Measurements from ENCODE around the gene NUMBL. TPM values are rescaled to one million over a fixed set of nuclear protein-coding genes. Genes with fewer than 3 reads are reported as not detected.

The NUMBL gene
- total and polyA plus RNA-seq, 9 of the 15 experiments (the other 6 are each of a cell fraction or from before 2014, with no cell fraction given) = 0.39 to 38.6 (median 6.6) TPM

GRCh38 chr19:40718774-40719391, 28.4 kb upstream of the NUMBL start (continued):
- TF ChIP-seq NR4A1 (CRISPR knock-in tag; IDR thresholded peaks at IDR 0.05) (no peak), NR4A1 (tag; IDR thresholded peaks at IDR 0.05) (no peak), FOXK2 (conservative IDR thresholded peaks at IDR 0.05 in 1 of 2, IDR thresholded peaks at IDR 0.05 in 1 of 2; ENCODE audit: low read depth in 2 of 2) (peak; percentile 65 to 72; a peak in 2 of 4 replicates), MXI1 (IDR thresholded peaks at IDR 0.05; ENCODE audit: low read depth, low read length) (peak; percentile 32; the same call in 1 of the 2 replicates), NCOA1 (IDR thresholded peaks at IDR 0.05; ENCODE audit: low read depth) (no peak), TFAP4 (CRISPR knock-in tag; IDR thresholded peaks at IDR 0.05; ENCODE audit: borderline replicate concordance) (0 out of 2 replicates have a peak, but pooled peaks have one; percentile 47), CCAR2 (IDR thresholded peaks at IDR 0.05; ENCODE audit: low read depth, low read length) (no peak), DPF2 (IDR thresholded peaks at IDR 0.05) (no peak), RBFOX2 (IDR thresholded peaks at IDR 0.05; ENCODE audit: low read depth, low read length) (peak; percentile 71), MCM2 (IDR thresholded peaks at IDR 0.05; ENCODE audit: low read depth) (no peak), POLR2G (IDR thresholded peaks at IDR 0.05; ENCODE audit: low read depth, low read length) (peak; percentile 78), CXXC5 (CRISPR knock-in tag; IDR thresholded peaks at IDR 0.05) (peak; percentile 16; the same call in 1 of the 2 replicates)

Measured in K562 (cell line).